Measurements from ENCODE around the gene ATP2C2. TPM values are rescaled to one million over a fixed set of nuclear protein-coding genes. Genes with fewer than 3 reads are reported as not detected.
A peak's percentile ranks its signal among the peaks of the same experiment; 100 is the strongest.

The ATP2C2 gene
- total RNA-seq, 1 experiment from 2014 or later, result 26.0 TPM

DNA sequence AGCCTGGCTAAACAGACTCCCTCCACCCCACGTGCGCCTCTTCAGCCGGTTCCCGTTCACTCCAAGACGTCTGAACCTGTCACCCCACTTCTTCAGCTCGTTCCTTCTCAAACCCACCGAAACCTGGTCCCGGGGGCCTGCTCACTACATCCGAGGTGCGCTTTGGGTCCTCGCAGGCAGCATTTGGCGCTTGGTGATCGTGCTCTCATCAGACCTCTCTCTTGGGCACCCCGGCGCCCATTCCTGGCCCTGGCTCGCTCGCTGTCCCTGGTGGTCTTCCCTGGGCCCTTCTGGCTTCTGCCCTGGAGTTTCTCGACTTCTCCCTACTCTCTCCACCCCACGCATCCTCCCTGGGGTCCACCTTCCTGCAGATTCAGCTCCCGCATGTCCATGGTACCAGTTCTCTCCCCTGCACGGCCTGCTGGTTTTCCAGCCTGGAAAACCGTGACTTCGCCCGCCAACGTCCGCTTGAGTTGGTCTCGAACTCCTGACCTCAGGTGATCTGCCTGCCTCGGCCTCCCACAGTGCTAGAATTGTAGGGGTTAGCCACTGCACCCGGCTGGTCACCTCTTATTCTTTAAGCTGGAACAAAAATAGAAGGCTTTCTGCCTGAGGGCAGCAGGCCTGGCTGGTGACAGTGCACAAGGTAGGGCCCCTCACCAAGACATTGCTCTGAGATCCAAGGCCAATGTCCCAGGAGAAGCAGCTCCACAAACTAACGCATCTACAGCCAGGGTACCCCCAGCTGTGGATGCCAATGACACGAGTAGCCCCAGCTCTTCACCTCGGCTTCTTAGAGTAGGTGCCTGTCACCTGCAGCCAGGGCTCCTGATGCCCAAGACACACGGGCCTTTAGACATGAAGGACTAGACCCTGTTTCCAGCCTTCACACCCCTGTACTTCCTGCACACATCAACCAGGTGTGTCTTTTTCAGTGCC is 137.2 kb downstream of the ATP2C2 start:
- Histone ChIP-seq H3K4me1 (ENCODE audit: insufficient read depth, low read length) (peaks cover 52% of the 10 kb centered on the region), H4K20me1 (ENCODE audit: low read length) (no peaks in the 10 kb centered on the region), H3K9ac (ENCODE audit: low read length) (peak overlapping the region; percentile 71), H3F3A (ENCODE audit: low read length, unreplicated experiment) (peaks cover 8% of the 10 kb centered on the region), H3K79me2 (ENCODE audit: low read length) (peaks cover 29% of the 10 kb centered on the region), H3K9me2 (replicated peaks; ENCODE audit: low read length) (no peaks in the 10 kb centered on the region), H3K27ac (ENCODE audit: low read length) (peak overlapping the region; percentile 72), H3K4me3 (ENCODE audit: low read length) (peak overlapping the region; percentile 49), H2AFZ (ENCODE audit: low read length) (no peak overlapping the region), H3K9me3 (ENCODE audit: low read length) (no peaks in the 10 kb centered on the region), H3K27me3 (ENCODE audit: low read length) (no peaks in the 10 kb centered on the region), H3K36me3 (ENCODE audit: low read depth, low read length) (no peaks in the 10 kb centered on the region), H3K4me2 (ENCODE audit: low read length) (peak overlapping the region; percentile 51)
- TF ChIP-seq EZH2 (IDR thresholded peaks at IDR 0.05; ENCODE audit: low read length, unreplicated experiment) (no peak), EZH2phosphoT487 (IDR thresholded peaks at IDR 0.05; ENCODE audit: borderline replicate concordance, low read length) (no peak)
- TF ChIP-seq, protein P1, sequence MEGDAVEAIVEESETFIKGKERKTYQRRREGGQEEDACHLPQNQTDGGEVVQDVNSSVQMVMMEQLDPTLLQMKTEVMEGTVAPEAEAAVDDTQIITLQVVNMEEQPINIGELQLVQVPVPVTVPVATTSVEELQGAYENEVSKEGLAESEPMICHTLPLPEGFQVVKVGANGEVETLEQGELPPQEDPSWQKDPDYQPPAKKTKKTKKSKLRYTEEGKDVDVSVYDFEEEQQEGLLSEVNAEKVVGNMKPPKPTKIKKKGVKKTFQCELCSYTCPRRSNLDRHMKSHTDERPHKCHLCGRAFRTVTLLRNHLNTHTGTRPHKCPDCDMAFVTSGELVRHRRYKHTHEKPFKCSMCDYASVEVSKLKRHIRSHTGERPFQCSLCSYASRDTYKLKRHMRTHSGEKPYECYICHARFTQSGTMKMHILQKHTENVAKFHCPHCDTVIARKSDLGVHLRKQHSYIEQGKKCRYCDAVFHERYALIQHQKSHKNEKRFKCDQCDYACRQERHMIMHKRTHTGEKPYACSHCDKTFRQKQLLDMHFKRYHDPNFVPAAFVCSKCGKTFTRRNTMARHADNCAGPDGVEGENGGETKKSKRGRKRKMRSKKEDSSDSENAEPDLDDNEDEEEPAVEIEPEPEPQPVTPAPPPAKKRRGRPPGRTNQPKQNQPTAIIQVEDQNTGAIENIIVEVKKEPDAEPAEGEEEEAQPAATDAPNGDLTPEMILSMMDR (conservative IDR thresholded peaks at IDR 0.05; ENCODE audit: low read depth, low read length), result no peak
- ChIA-PET CTCF (no interaction called here), POLR2A (ENCODE audit: unreplicated experiment) (interaction anchor here (0.5 kb wide), 1 partner anchor 207 kb away, joined by 6 read pairs; no protein-coding TSS in a partner anchor)
- intact Hi-C loops (cut with micrococcal nuclease), result no loop called here
- ATAC-seq (no peak), DNase-seq (no peak)
- no TSS peak for BruUV-seq (replicated peaks)

DNA sequence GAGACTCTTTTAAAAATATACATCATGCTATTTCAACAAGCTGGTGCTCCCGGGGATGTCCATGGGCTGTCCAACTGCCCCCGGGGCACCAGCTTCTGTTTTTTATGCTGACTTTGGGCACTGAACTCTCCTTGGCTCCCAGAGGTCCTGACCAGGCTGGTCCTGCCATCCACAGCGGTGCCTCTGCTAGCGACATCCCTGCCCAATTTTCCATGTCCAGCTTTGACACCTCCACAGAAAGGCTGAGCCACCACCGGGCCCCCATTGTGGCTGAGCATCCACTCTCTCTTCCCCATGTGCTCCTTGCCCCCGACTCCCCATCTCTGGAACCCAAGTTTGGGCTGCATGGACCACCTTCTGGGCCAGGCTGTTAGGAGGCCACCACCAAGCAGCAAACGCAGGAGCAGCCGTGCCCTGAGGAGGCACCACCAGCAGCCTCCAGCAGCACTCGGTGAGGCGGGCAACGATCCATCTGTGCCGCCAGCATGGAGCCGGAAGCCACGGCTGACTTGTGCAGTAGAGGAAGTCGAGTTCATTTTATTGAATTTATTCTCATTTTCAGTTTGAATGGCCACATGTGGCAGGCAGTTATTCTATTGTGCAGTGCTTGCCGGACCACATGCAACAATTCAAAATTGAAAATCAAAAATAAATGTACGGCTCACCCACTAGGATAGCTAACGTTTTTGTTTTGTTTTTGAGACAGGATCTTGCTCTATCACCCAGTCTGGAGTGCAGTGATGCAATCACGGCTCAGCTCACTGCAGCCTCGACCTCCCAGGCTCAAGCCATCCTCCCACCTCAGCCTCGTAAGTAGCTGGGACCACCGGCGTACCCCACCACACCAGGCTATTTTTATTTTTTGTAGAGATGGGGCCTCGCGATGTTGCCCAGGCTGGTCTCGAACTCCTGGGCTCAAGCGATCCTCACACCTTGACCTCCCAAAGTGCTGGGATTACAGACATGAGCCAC is 139.0 kb downstream of the ATP2C2 start:
- no peak overlapping the region for H3K4me2 ChIP-seq (ENCODE audit: low read length)
- no peak overlapping the region for H3K4me3 ChIP-seq (ENCODE audit: low read length)
- no peaks in the 10 kb centered on the region for H4K20me1 ChIP-seq (ENCODE audit: low read length)
- BruUV-seq (replicated peaks), result no TSS peak
- H3K79me2 ChIP-seq (ENCODE audit: low read length), result peaks cover 26% of the 10 kb centered on the region
- no peak overlapping the region for H3K9ac ChIP-seq (ENCODE audit: low read length)
- no peak overlapping the region for H2AFZ ChIP-seq (ENCODE audit: low read length)
- no peak for DNase-seq
- peaks cover 39% of the 10 kb centered on the region for H3K4me1 ChIP-seq (ENCODE audit: insufficient read depth, low read length)
- H3F3A ChIP-seq (ENCODE audit: low read length, unreplicated experiment), result peaks cover 8% of the 10 kb centered on the region
- no peaks in the 10 kb centered on the region for H3K9me3 ChIP-seq (ENCODE audit: low read length)
- H3K36me3 ChIP-seq (ENCODE audit: low read depth, low read length), result no peaks in the 10 kb centered on the region
- ChIA-PET POLR2A (ENCODE audit: unreplicated experiment) (no interaction called here), CTCF (no interaction called here)
- no peaks in the 10 kb centered on the region for H3K9me2 ChIP-seq (replicated peaks; ENCODE audit: low read length)
- no peak for ATAC-seq
- H3K27me3 ChIP-seq (ENCODE audit: low read length), result no peaks in the 10 kb centered on the region
- no peak overlapping the region for H3K27ac ChIP-seq (ENCODE audit: low read length)
- intact Hi-C loops (cut with micrococcal nuclease), result no loop called here
- TF ChIP-seq EZH2phosphoT487 (IDR thresholded peaks at IDR 0.05; ENCODE audit: borderline replicate concordance, low read length), result no peak
- no peak for TF ChIP-seq EZH2 (IDR thresholded peaks at IDR 0.05; ENCODE audit: low read length, unreplicated experiment)
- TF ChIP-seq, protein P1 (conservative IDR thresholded peaks at IDR 0.05; ENCODE audit: low read depth, low read length), result no peak
